ENCODE measurements around the gene HOMER2.

Gene HOMER2

GRCh38 chr15:82999905-83000671, 47.6 kb upstream of the HOMER2 start:
- peak; percentile 93 for ATAC-seq
- TF ChIP-seq ZNF8 (CRISPR knock-in tag; IDR thresholded peaks at IDR 0.05): no peak
- TF ChIP-seq TCF4 (CRISPR knock-in tag; IDR thresholded peaks at IDR 0.05; ENCODE audit: borderline replicate concordance): no peak
- no peak for TF ChIP-seq ZFP3 (CRISPR knock-in tag; IDR thresholded peaks at IDR 0.05)
- TF ChIP-seq PPARA (CRISPR knock-in tag; IDR thresholded peaks at IDR 0.05; ENCODE audit: borderline replicate concordance): no peak
- TF ChIP-seq ARNTL (CRISPR knock-in tag; IDR thresholded peaks at IDR 0.05; ENCODE audit: borderline replicate concordance, low read depth): no peak
- no peak for TF ChIP-seq CREB5 (CRISPR knock-in tag; IDR thresholded peaks at IDR 0.05; ENCODE audit: low read depth)

DNA sequence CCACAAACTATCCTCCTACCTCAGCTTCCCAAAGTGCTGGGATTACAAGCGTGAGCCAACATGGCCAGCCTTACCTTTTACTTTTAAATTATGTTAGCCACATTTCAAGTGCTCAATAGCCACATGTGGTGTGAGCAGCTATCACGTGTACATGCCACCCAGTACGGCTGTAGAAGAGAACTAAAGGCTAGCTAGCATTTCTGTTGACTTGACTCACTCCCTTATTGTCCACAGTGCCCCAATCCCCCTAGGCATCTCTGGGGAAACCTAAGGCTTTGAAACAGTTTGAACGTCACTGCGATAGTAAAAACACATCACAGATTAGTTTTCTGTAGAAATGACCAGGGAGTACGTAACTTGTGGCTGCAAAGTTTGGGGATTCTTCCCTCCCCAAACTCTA, 46.9 kb upstream of the HOMER2 start:
- TF ChIP-seq ZFP3 (CRISPR knock-in tag; IDR thresholded peaks at IDR 0.05) (no peak), ISL1 (CRISPR knock-in tag; IDR thresholded peaks at IDR 0.05) (no peak), GLIS3 (CRISPR knock-in tag; IDR thresholded peaks at IDR 0.05) (no peak), ZNF565 (CRISPR knock-in tag; conservative IDR thresholded peaks at IDR 0.05; ENCODE audit: low read depth) (no peak), PPARA (CRISPR knock-in tag; IDR thresholded peaks at IDR 0.05; ENCODE audit: borderline replicate concordance) (no peak), CREB5 (CRISPR knock-in tag; IDR thresholded peaks at IDR 0.05; ENCODE audit: low read depth) (no peak), RARB (CRISPR knock-in tag; IDR thresholded peaks at IDR 0.05) (no peak), ZC3H10 (CRISPR knock-in tag; IDR thresholded peaks at IDR 0.05) (no peak), ZFP30 (CRISPR knock-in tag; IDR thresholded peaks at IDR 0.05) (no peak), TSHZ2 (CRISPR knock-in tag; IDR thresholded peaks at IDR 0.05) (no peak), BACH2 (CRISPR knock-in tag; IDR thresholded peaks at IDR 0.05; ENCODE audit: borderline replicate concordance) (no peak), TCF4 (CRISPR knock-in tag; IDR thresholded peaks at IDR 0.05; ENCODE audit: borderline replicate concordance) (no peak), CSDC2 (CRISPR knock-in tag; IDR thresholded peaks at IDR 0.05) (no peak), ESRRG (CRISPR knock-in tag; IDR thresholded peaks at IDR 0.05) (no peak)
- TF ChIP-seq, protein P1, sequence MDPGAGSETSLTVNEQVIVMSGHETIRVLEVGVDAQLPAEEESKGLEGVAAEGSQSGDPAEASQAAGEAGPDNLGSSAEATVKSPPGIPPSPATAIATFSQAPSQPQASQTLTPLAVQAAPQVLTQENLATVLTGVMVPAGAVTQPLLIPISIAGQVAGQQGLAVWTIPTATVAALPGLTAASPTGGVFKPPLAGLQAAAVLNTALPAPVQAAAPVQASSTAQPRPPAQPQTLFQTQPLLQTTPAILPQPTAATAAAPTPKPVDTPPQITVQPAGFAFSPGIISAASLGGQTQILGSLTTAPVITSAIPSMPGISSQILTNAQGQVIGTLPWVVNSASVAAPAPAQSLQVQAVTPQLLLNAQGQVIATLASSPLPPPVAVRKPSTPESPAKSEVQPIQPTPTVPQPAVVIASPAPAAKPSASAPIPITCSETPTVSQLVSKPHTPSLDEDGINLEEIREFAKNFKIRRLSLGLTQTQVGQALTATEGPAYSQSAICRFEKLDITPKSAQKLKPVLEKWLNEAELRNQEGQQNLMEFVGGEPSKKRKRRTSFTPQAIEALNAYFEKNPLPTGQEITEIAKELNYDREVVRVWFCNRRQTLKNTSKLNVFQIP (CRISPR knock-in tag; IDR thresholded peaks at IDR 0.05; ENCODE audit: borderline replicate concordance, low read depth): no peak
- TF ChIP-seq, protein P2, sequence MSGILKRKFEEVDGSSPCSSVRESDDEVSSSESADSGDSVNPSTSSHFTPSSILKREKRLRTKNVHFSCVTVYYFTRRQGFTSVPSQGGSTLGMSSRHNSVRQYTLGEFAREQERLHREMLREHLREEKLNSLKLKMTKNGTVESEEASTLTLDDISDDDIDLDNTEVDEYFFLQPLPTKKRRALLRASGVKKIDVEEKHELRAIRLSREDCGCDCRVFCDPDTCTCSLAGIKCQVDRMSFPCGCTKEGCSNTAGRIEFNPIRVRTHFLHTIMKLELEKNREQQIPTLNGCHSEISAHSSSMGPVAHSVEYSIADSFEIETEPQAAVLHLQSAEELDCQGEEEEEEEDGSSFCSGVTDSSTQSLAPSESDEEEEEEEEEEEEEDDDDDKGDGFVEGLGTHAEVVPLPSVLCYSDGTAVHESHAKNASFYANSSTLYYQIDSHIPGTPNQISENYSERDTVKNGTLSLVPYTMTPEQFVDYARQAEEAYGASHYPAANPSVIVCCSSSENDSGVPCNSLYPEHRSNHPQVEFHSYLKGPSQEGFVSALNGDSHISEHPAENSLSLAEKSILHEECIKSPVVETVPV (CRISPR knock-in tag; IDR thresholded peaks at IDR 0.05): no peak

DNA sequence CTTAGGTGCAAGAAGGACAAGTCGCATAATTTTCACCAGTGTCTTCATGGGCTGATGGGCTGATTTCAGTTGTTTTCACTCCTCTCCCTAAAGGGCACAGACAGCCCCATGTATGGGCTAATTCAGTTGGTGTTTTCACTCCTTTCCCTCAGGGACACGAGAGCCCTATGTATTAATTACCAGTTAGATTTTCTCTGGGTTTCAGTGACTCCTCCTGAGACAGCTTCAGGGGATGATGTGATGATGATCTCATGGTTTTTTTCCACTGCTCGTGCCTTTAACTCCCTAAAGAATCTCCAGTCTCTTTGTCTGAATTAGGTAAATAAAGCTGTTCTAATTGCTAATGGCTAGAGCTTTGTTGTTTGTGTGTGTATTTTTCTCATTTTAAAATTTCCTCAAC, 43.4 kb upstream of the HOMER2 start:
- TF ChIP-seq BACH2 (CRISPR knock-in tag; IDR thresholded peaks at IDR 0.05; ENCODE audit: borderline replicate concordance): no peak
- no peak for TF ChIP-seq ZFP3 (CRISPR knock-in tag; IDR thresholded peaks at IDR 0.05)
- TF ChIP-seq TSHZ2 (CRISPR knock-in tag; IDR thresholded peaks at IDR 0.05): no peak
- no peak for TF ChIP-seq OSR1 (CRISPR knock-in tag; IDR thresholded peaks at IDR 0.05)
- no peak for ATAC-seq

More for the DNA sequence above, 46.9 kb upstream of the HOMER2 start:
- ATAC-seq: no peak

Measured in SK-N-SH treated with all-trans-retinoic acid at 6 μM for 48 hours (cell line).